Adrenal gland (tissue), 12 donors: Measurements from ENCODE around the gene ORC6. TPM values are rescaled to one million over a fixed set of nuclear protein-coding genes. Genes with fewer than 3 reads are reported as not detected.

ENCODE experiments used
- DNase-seq, 7 donors: peaks; one replicate each; pipeline ENCODE4 v3.0.0-alpha.2; 2019 to 2020
- H3K27ac ChIP-seq, 5 donors: fragments of 200-600 bp; sonication (generic) in 4 of 5; 1 replicate in 3 of 5; 2 replicates in 2 of 5; pipeline versions ENCODE4 v1.5.1 to v1.8.0; 2016 to 2020; ENCODE audit warnings: mild to moderate bottlenecking in 1 of 5
- H3K27me3 ChIP-seq: fragments of 200-600 bp; 2 replicates; pipeline ENCODE4 v1.8.0; 2021
- H3K36me3 ChIP-seq, 2 donors: fragments of 200-600 bp; replicated peaks in 1 of 2; 1 replicate in 1 of 2; 2 replicates in 1 of 2; pipeline versions ENCODE4 v1.5.1 to v1.8.0; 2018 to 2022
- H3K4me1 ChIP-seq, 2 donors: fragments of 200-600 bp; replicated peaks in 1 of 2; 1 replicate in 1 of 2; 2 replicates in 1 of 2; pipeline versions ENCODE4 v1.5.1 to v1.8.0; 2018 to 2021
- H3K4me3 ChIP-seq, 4 donors: fragments of 200-600 bp; sonication (generic) in 3 of 4; one replicate each; pipeline ENCODE4 v1.5.1; 2016 to 2018
- H3K9me3 ChIP-seq, 3 donors: fragments of 200-600 bp; sonication (generic) in 1 of 3; replicated peaks in 1 of 3; 1 replicate in 2 of 3; 2 replicates in 1 of 3; pipeline versions ENCODE4 v1.5.1 to v1.8.0; 2016 to 2021
- POLR2A ChIP-seq, 2 donors: fragments of 450-650 bp; IDR thresholded peaks; one replicate each; pipeline ENCODE4 v1.6.1; 2017; ENCODE audit warnings: antibody characterized with exemption in 2 of 2, mild to moderate bottlenecking in 2 of 2, moderate library complexity in 1 of 2
- WGBS, 4 donors: extraction: QIAGEN DNeasy Blood & Tissue Kit in 2 of 4; methylation state at CpG; one replicate each; pipeline versions ENCODE4 v1.1.5 to v1.1.7; 2013 to 2017; 5-methylcytosine and 5-hydroxymethylcytosine counted together
- intact Hi-C, 2 donors: fragments of 100-400 bp; cut with DNase I; formaldehyde crosslinking; loops; one replicate each; pipeline versions ENCODE4 v1.14.1 to v1.15.0; 2022 to 2023
- polyA plus RNA-seq, 3 donors: library from polyadenylated mRNA; stranded (reverse); fragments of 200-250 nt in 2 of 3; fragments of 350-450 nt in 1 of 3; fragmentation: Illumina TruSeq in 1 of 3; extraction: RNeasy Lipid Tissue Mini Kit (QIAGEN cat#74804) in 1 of 3; gene quantifications; one replicate each; pipeline ENCODE4 v1.2.3, GENCODE V29; 2013 to 2014
- total RNA-seq, 9 donors: library from RNA; depleted of rRNA in 4 of 9; stranded (reverse); fragments of >200 nt in 4 of 9; fragments of 120-200 nt in 1 of 9; fragmentation: NEBNext Ultra II Directional in 1 of 9; extraction: Animal tissue kit (Norgen Biotek cat#: 25700) in 1 of 9; gene quantifications; one replicate each; pipeline versions ENCODE4 v1.1.0 to v1.2.4, GENCODE V29; 2013 to 2023
- TF ChIP-seq, protein P1 (sequence below), 6 experiments: fragments of 450-650 bp in 4 of 6; fragments of 200-600 bp in 2 of 6; sonication (generic) in 1 of 6; IDR thresholded peaks; 1 replicate in 5 of 6; 2 replicates in 1 of 6; pipeline versions ENCODE4 v1.5.1 to v1.8.0; 2016 to 2021; ENCODE audit warnings: antibody characterized with exemption in 6 of 6, mild to moderate bottlenecking in 2 of 6, moderate library complexity in 1 of 6
- donor health status: healthy with polysubstance abuse.
- donor health status: Bipolar disorder and iron deficiency.
- donor health status: DM: yes; HTN: yes; CAD: no.
- donor health status: DM: no; HTN: no; CAD: no.
- donor health status: DM: no; HTN: no; CAD: no.
- donor health status: DM: yes; HTN: yes; CAD: no.

The ORC6 gene
- total and polyA plus RNA-seq, 12 donors = 0.55 to 16.1 (median 2.6) TPM; not detected in 1

DNA sequence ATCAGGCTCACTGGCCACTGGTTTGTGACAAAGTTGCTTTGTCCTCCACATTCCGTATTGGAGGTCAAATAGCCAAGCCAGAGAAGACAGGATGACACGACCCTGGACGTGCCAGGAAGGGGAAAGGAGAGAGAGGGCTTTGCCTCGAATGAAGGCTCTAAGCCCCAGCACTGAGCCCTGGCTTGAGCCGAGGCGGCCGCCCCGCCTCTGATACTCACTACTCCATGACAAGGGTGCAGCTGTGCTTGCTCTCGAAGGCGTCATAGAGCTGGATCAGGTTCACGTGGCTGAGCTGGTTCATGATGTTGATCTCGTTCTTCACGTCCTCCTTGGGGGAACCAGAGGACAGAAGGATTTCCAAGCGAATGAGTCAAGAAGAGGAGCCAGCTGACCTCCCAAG is 39.3 kb downstream of the ORC6 start:
- Histone ChIP-seq H3K9me3 (peaks cover 0 to 7% (median 0%) of the 10 kb centered on the region in 3 donors), H3K4me1 (no peaks in the 10 kb centered on the region), H3K36me3 (no peaks in the 10 kb centered on the region), H3K27me3 (no peaks in the 10 kb centered on the region), H3K4me3 (no peak overlapping the region), H3K27ac (no peak overlapping the region)
- TF ChIP-seq POLR2A (IDR thresholded peaks at IDR 0.05) = no peak
- TF ChIP-seq, protein P1, sequence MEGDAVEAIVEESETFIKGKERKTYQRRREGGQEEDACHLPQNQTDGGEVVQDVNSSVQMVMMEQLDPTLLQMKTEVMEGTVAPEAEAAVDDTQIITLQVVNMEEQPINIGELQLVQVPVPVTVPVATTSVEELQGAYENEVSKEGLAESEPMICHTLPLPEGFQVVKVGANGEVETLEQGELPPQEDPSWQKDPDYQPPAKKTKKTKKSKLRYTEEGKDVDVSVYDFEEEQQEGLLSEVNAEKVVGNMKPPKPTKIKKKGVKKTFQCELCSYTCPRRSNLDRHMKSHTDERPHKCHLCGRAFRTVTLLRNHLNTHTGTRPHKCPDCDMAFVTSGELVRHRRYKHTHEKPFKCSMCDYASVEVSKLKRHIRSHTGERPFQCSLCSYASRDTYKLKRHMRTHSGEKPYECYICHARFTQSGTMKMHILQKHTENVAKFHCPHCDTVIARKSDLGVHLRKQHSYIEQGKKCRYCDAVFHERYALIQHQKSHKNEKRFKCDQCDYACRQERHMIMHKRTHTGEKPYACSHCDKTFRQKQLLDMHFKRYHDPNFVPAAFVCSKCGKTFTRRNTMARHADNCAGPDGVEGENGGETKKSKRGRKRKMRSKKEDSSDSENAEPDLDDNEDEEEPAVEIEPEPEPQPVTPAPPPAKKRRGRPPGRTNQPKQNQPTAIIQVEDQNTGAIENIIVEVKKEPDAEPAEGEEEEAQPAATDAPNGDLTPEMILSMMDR (IDR thresholded peaks at IDR 0.05) = no peak
- WGBS, 4 donors = 84 to 90% (median 88%) methylated on average over 14 of the region's 14 CpGs
- peak in 1 of 7 donors; percentile 18 for DNase-seq
- intact Hi-C loops = no loop called here

DNA sequence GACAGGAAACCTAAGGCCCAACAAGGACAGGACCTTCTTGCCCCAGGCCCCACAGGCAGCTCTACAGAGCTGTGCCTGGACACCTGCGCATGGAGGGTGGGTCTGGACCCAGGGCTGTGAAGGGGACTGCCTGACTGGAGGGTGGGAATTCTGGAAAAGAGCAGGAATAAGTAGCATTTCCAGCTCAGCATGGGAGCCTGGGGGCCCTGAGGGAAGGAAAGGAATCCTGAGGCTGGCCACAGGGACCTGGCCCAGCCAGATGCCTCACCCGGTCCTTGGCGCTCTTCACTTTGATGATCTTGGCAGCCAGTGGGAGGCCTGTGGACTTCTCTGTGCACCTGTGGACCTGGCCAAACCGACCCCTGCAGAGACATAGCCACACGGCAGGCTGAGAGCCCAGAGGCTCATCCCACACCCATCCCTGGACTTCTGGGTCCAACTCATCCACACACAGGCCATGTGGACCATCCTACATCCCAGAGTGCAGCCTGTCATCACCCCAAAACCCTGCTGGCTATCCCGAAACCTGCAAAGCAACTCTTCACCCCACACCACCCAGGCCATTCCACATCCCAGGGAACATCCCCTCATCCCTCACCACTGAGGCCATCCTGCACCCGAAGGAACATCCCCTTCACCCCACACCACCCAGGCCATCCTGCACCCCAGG is 40.0 kb downstream of the ORC6 start:
- no peaks in the 10 kb centered on the region for H3K4me1 ChIP-seq
- TF ChIP-seq, protein P1 (IDR thresholded peaks at IDR 0.05) = no peak
- TF ChIP-seq POLR2A (IDR thresholded peaks at IDR 0.05) = no peak
- peaks cover 0 to 7% (median 0%) of the 10 kb centered on the region in 3 donors for H3K9me3 ChIP-seq
- 86 to 96% (median 94%) methylated on average over 6 to 7 of the region's 7 CpGs for WGBS, 4 donors
- H3K36me3 ChIP-seq = no peaks in the 10 kb centered on the region
- no peak overlapping the region for H3K4me3 ChIP-seq
- H3K27ac ChIP-seq = no peak overlapping the region
- intact Hi-C loops = no loop called here
- DNase-seq = peak in 1 of 7 donors; percentile 27
- H3K27me3 ChIP-seq = no peaks in the 10 kb centered on the region

DNA sequence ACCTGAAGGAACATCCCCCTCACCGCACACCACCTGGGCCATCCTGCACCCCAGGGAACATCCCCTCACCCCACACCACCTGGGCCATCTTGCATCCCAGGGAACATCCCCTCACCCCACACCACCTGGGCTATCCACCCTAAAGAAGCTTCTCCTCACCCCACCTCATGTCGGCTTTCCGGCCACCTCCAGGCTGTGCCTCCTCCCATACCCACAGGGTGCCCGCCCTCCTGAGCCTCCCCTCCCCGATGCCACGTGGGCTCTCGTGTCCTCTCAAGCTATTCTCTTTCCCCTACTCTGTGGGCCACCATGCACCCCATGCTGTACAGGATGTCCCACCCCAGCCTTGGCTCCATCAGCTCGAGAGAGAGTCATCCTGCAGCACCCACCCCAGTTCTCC is 40.7 kb downstream of the ORC6 start:
- no peaks in the 10 kb centered on the region for H3K36me3 ChIP-seq
- intact Hi-C loops = no loop called here
- no peak overlapping the region for H3K27ac ChIP-seq
- no peak overlapping the region for H3K4me3 ChIP-seq
- H3K27me3 ChIP-seq = no peaks in the 10 kb centered on the region
- H3K9me3 ChIP-seq = peaks cover 0 to 4% (median 0%) of the 10 kb centered on the region in 3 donors
- peak in 1 of 7 donors; percentile 29 for DNase-seq
- TF ChIP-seq POLR2A (IDR thresholded peaks at IDR 0.05) = no peak
- TF ChIP-seq, protein P1 (IDR thresholded peaks at IDR 0.05) = no peak
- H3K4me1 ChIP-seq = no peaks in the 10 kb centered on the region
- 89 to 97% (median 93%) methylated on average over 8 of the region's 8 CpGs for WGBS, 4 donors

DNA sequence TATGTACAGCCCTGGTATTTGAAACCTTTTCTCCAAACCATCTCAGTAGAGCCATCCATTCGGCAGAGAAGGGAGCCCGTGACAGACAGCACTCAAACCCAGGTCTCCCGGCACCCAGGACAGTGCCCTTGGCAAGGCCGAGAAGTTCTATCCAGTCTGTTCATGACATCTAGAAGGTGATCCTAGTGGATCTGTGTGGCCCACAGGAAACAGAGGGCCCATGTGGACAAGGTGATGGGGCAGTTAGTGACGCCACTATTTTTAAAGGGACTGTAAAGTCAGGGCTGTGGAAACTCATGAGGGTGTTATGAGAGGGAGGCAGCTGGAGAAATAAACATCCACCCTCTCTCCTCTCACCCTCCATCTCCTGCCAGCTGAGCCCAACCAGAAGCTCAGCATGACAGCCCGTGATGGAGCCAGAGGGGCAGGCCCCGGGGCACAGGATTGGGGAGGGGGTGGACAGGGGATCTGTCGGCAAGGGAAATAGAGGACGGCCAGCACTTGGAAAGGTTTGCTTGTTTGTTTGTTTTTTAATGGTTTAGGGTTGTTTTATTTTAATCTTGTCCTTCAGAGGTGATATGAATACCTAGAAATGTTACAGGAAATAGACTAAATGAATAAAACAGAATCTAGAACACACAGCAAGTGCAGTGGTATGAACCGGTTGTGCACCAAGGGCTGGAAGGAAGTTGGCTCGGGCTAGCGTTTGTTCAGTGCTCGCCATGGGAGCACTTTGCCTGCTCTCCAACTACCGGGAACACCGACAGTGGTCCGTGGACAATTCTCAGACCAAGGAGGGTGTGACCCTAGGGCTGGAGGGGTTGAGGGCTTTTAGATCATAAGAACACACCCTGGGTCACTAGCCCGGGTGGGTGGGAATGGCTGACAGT is 41.6 kb downstream of the ORC6 start:
- Histone ChIP-seq H3K27ac (no peak overlapping the region), H3K4me3 (no peak overlapping the region), H3K4me1 (no peaks in the 10 kb centered on the region), H3K27me3 (no peaks in the 10 kb centered on the region), H3K36me3 (no peaks in the 10 kb centered on the region), H3K9me3 (no peaks in the 10 kb centered on the region)
- intact Hi-C loops = no loop called here
- DNase-seq = peak in 1 of 7 donors; percentile 18
- no peak for TF ChIP-seq POLR2A (IDR thresholded peaks at IDR 0.05)
- TF ChIP-seq, protein P1 (IDR thresholded peaks at IDR 0.05) = no peak
- 82 to 84% (median 82%) methylated on average over 15 to 17 of the region's 17 CpGs for WGBS, 4 donors
